GM12864 (cell line): ENCODE measurements around the gene C2CD4D.

Experiments
- DNase-seq: peaks from one replicate; pipeline ENCODE4 v3.0.0-alpha.2; 2011; ENCODE audit warnings: low read depth
- H3K4me3 ChIP-seq: 2 replicates; pipeline ENCODE4 v1.5.1; 2011; ENCODE audit warnings: mild to moderate bottlenecking, low read depth, low read length, control low read depth
- CTCF ChIP-seq: IDR thresholded peaks from 2 replicates; pipeline ENCODE4 v1.5.1; 2011; ENCODE audit warnings: low read depth, mild to moderate bottlenecking, moderate library complexity, low read length, control low read depth, inconsistent platforms; ENCODE audit errors: missing control alignments

The C2CD4D gene

GRCh38 chr1:151814426-151814825, 25.2 kb downstream of the C2CD4D start:
- DNase-seq = no peak
- no peak for TF ChIP-seq CTCF
- H3K4me3 ChIP-seq = no peak overlapping the region

GRCh38 chr1:151813271-151813977, 26.2 kb downstream of the C2CD4D start:
- no peak for TF ChIP-seq CTCF
- no peak for DNase-seq
- no peak overlapping the region for H3K4me3 ChIP-seq

GRCh38 chr1:151811181-151811580, 28.4 kb downstream of the C2CD4D start:
- no peak overlapping the region for H3K4me3 ChIP-seq
- DNase-seq = no peak
- TF ChIP-seq CTCF = no peak

GRCh38 chr1:151809985-151810556, 29.5 kb downstream of the C2CD4D start:
- no peak for DNase-seq
- H3K4me3 ChIP-seq = no peak overlapping the region
- no peak for TF ChIP-seq CTCF

GRCh38 chr1:151809290-151809984, 30.2 kb downstream of the C2CD4D start:
- TF ChIP-seq CTCF = no peak
- no peak for DNase-seq
- H3K4me3 ChIP-seq = no peak overlapping the region

- DNase-seq = no peak
- no peak overlapping the region for H3K4me3 ChIP-seq
- no peak for TF ChIP-seq CTCF
Observed at GRCh38 chr1:151807766-151808165, 31.9 kb downstream of the C2CD4D start.
